ENCODE results near the gene ABR. TPM values are rescaled to one million over a fixed set of nuclear protein-coding genes. Genes with fewer than 3 reads are reported as not detected.

ABR gene
- total and polyA plus RNA-seq, 2 of the 8 experiments (the other 6 are each of a cell fraction or from before 2014, with no cell fraction given): 44.8 to 47.2 TPM

DNA sequence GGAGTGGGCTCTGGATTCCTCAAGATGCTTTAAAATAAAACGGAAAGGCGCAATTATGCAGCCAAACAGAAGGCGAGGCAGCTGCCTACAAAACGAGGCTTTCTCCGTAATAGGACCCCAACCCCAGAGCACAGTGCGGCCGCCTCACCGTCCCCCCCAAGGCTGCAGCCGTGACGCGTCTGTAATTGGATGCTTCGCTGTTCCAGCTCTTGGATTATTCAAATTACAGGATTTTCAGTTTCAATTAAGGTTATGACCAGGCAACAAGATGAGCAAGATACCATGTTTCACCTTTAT, 37.3 kb upstream of the ABR start:
- H3K27me3 ChIP-seq (replicated peaks in 1 of 4; ENCODE audit: control insufficient read depth in 3 of 4, extremely low read depth in 1 of 4, insufficient read depth in 3 of 4, low read length in 3 of 4): no peaks in the 10 kb centered on the region
- H4K91ac ChIP-seq (replicated peaks; ENCODE audit: insufficient read length, low read length): no peak overlapping the region
- H3K27ac ChIP-seq (ENCODE audit: low read depth, low read length): no peak overlapping the region
- 93% methylated on average over 12 of the region's 12 CpGs; no CpG with 5 or more reads in 1 of the 2 experiments for WGBS, 2 experiments (ENCODE audit: extremely low coverage in 1 of 2, insufficient coverage in 1 of 2, insufficient read length in 1 of 2, insufficient replicate concordance in 2 of 2, low coverage in 1 of 2, low lambda C conversion rate in 2 of 2, missing lambda C conversion rate in 1 of 2)
- no peak overlapping the region for H3K4me3 ChIP-seq (ENCODE audit: extremely low read depth in 1 of 4, insufficient read depth in 2 of 4, low read depth in 3 of 4, low read length in 4 of 4)
- H2BK15ac ChIP-seq (ENCODE audit: low read length): no peak overlapping the region
- POLR2A ChIA-PET (ENCODE audit: partially characterized antibody): interaction anchor here (0.9 kb wide), 1 partner anchor 11 kb away, joined by 3 read pairs; no protein-coding TSS in a partner anchor
- H2BK5ac ChIP-seq (ENCODE audit: low read depth, low read length): no peak overlapping the region
- H3K79me2 ChIP-seq (ENCODE audit: control insufficient read depth in 1 of 2, insufficient read depth in 2 of 2, low read length in 2 of 2): no peaks in the 10 kb centered on the region
- no peak overlapping the region for H2AK5ac ChIP-seq (ENCODE audit: low read depth, low read length)
- H3K18ac ChIP-seq (ENCODE audit: extremely low read depth, low read length): no peak overlapping the region
- no peaks in the 10 kb centered on the region for H3K79me1 ChIP-seq (ENCODE audit: low read depth, low read length)
- CTCF ChIA-PET (ENCODE audit: partially characterized antibody): interaction anchor here (1.5 kb wide), 1 partner anchor 19 kb away, joined by 6 read pairs; no protein-coding TSS in a partner anchor
- H2BK12ac ChIP-seq (ENCODE audit: low read depth, low read length): no peak overlapping the region
- H3K4me1 ChIP-seq (replicated peaks in 1 of 4; ENCODE audit: control insufficient read depth in 3 of 4, insufficient read depth in 4 of 4, low read length in 3 of 4): peaks cover 0 to 4% (median 1%) of the 10 kb centered on the region in 4 experiments; a peak in 1 of 7 replicates
- DNase-seq (ENCODE audit: low read depth in 1 of 2, low spot score in 2 of 2) (no peak), FAIRE-seq (no peak)
- no peaks in the 10 kb centered on the region for H3K36me3 ChIP-seq (ENCODE audit: control insufficient read depth in 2 of 4, insufficient read depth in 4 of 4, low read length in 3 of 4)
- no peaks in the 10 kb centered on the region for H4K20me1 ChIP-seq (replicated peaks in 1 of 2; ENCODE audit: control insufficient read depth in 1 of 2, insufficient read depth in 2 of 2, low read length in 2 of 2)
- no peak overlapping the region for H2BK120ac ChIP-seq (replicated peaks; ENCODE audit: low read depth, low read length)
- H4K8ac ChIP-seq (ENCODE audit: extremely low read depth, insufficient read depth, low read length): no peak overlapping the region
- H2BK20ac ChIP-seq (ENCODE audit: low read length): no peak overlapping the region
- H3K4me2 ChIP-seq (ENCODE audit: insufficient read depth in 1 of 2, low read depth in 2 of 2, low read length in 2 of 2): no peak overlapping the region
- no peak overlapping the region for H3K23ac ChIP-seq (ENCODE audit: insufficient read length)
- no peak overlapping the region for H3K14ac ChIP-seq (ENCODE audit: insufficient read length)
- H4K5ac ChIP-seq (ENCODE audit: insufficient read length, low read depth, low read length): no peak overlapping the region
- no peak overlapping the region for H2AFZ ChIP-seq (ENCODE audit: low read length)
- no peak overlapping the region for H3K9ac ChIP-seq (replicated peaks in 1 of 4; ENCODE audit: extremely low read depth in 1 of 4, low read depth in 3 of 4, low read length in 3 of 4)
- H3K56ac ChIP-seq (replicated peaks; ENCODE audit: insufficient read length, low read depth, low read length): no peak overlapping the region
- H3K23me2 ChIP-seq (ENCODE audit: low read depth, low read length): no peaks in the 10 kb centered on the region
- TF ChIP-seq CHD1 (IDR thresholded peaks at IDR 0.05; ENCODE audit: low read depth, low read length): no peak
- TF ChIP-seq GTF2F1 (IDR thresholded peaks at IDR 0.05; ENCODE audit: borderline replicate concordance, low read depth, low read length): no peak
- TF ChIP-seq JUND (IDR thresholded peaks at IDR 0.05; ENCODE audit: low read length): no peak
- no peak for TF ChIP-seq SRF (IDR thresholded peaks at IDR 0.05; ENCODE audit: low read depth, low read length)
- no peak for TF ChIP-seq ZNF274 (IDR thresholded peaks at IDR 0.05; ENCODE audit: borderline replicate concordance, extremely low read depth, low read length)
- TF ChIP-seq, protein P1, sequence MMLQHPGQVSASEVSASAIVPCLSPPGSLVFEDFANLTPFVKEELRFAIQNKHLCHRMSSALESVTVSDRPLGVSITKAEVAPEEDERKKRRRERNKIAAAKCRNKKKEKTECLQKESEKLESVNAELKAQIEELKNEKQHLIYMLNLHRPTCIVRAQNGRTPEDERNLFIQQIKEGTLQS (IDR thresholded peaks at IDR 0.05; ENCODE audit: insufficient read depth, low read depth, low read length): no peak
- no peak for TF ChIP-seq CHD2 (IDR thresholded peaks at IDR 0.05; ENCODE audit: low read length)
- TF ChIP-seq KDM1A (IDR thresholded peaks at IDR 0.05; ENCODE audit: borderline replicate concordance, low read length): no peak
- no peak for TF ChIP-seq BCL11A (IDR thresholded peaks at IDR 0.05; ENCODE audit: low read depth in 2 of 2, low read length in 2 of 2)
- H3K4ac ChIP-seq (replicated peaks; ENCODE audit: insufficient read length, low read depth, low read length): no peak overlapping the region
- H3K9me3 ChIP-seq (ENCODE audit: insufficient read depth in 2 of 2, low read depth in 1 of 2, low read length in 1 of 2): no peaks in the 10 kb centered on the region
